Measurements from ENCODE around the gene HDAC7. TPM values are rescaled to one million over a fixed set of nuclear protein-coding genes. Genes with fewer than 3 reads are reported as not detected.

HDAC7 gene
- total and polyA plus RNA-seq, 4 donors: 49.3 to 119 (median 69.7) TPM

DNA sequence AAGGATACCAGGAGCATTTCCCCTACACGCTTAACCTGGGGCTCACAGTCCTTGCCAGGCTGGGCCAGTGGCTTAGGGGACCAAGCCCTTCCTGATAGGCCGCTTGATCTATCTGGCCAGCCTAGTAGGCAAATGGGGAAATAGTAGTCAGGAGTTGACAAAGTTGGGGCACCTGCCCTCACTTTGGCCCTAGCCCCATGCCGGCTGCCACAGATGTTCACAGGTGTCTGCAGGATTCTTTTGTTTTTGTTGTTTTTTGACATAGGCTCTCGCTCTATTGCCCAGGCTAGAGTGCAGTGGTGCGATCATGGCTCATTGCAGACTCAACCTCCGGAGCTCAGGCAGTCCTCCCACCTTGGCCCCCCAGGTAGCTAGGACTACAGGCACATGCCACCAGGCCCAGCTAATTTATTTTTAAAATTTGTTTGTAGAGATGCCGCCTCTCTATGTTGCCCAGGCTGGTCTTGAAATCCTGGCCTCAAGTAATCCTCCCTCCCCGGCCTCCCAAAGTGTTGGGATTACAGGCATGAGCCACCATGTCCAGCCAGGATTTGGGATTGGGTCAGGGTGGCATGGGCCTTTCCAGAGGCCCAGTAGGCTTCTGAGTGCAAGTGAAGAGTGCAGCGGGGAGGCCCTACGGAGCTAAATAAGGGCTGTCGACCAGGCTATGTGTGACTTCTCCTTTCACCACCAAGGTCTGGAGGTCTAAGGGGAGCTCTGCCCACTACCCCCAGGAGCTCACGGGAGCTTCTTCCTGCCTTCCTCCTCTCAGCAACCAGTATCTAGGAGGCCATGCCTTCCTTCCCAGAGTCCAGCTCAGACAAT, 15.5 kb upstream of the HDAC7 start:
- Histone ChIP-seq H3K4me1 (ENCODE audit: control insufficient read depth in 5 of 5, insufficient read depth in 5 of 5, low read length in 5 of 5) (peaks cover 0 to 16% (median 9%) of the 10 kb centered on the region in 5 donors), H3K9me3 (ENCODE audit: control insufficient read depth in 4 of 4, insufficient read depth in 3 of 4, low read length in 3 of 4) (no peaks in the 10 kb centered on the region), H3K27me3 (ENCODE audit: control insufficient read depth in 3 of 3, insufficient read depth in 3 of 3, low read length in 2 of 3) (no peaks in the 10 kb centered on the region), H3K27ac (ENCODE audit: low read depth in 1 of 2, low read length in 1 of 2) (peak overlapping the region in 1 of 2 donors; percentile 40), H3K9ac (ENCODE audit: insufficient read depth in 1 of 2, low read length in 2 of 2) (no peak overlapping the region), H3K36me3 (ENCODE audit: control insufficient read depth in 4 of 4, insufficient read depth in 4 of 4, low read length in 4 of 4) (no peaks in the 10 kb centered on the region), H3K4me3 (no peak overlapping the region)
- ATAC-seq (ENCODE audit: insufficient read depth, low FRiP score): no peak
- 70 to 76% methylated on average over 12 of the region's 12 CpGs for WGBS, 2 donors
- no peak for DNase-seq
- TF ChIP-seq, protein P1, sequence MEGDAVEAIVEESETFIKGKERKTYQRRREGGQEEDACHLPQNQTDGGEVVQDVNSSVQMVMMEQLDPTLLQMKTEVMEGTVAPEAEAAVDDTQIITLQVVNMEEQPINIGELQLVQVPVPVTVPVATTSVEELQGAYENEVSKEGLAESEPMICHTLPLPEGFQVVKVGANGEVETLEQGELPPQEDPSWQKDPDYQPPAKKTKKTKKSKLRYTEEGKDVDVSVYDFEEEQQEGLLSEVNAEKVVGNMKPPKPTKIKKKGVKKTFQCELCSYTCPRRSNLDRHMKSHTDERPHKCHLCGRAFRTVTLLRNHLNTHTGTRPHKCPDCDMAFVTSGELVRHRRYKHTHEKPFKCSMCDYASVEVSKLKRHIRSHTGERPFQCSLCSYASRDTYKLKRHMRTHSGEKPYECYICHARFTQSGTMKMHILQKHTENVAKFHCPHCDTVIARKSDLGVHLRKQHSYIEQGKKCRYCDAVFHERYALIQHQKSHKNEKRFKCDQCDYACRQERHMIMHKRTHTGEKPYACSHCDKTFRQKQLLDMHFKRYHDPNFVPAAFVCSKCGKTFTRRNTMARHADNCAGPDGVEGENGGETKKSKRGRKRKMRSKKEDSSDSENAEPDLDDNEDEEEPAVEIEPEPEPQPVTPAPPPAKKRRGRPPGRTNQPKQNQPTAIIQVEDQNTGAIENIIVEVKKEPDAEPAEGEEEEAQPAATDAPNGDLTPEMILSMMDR (IDR thresholded peaks at IDR 0.05; ENCODE audit: control extremely low read depth, extremely low read depth): no peak

GRCh38 chr12:47834199-47834903, 14.6 kb upstream of the HDAC7 start:
- Histone ChIP-seq H3K36me3 (ENCODE audit: control insufficient read depth in 4 of 4, insufficient read depth in 4 of 4, low read length in 4 of 4) (no peaks in the 10 kb centered on the region), H3K4me3 (no peak overlapping the region), H3K4me1 (ENCODE audit: control insufficient read depth in 5 of 5, insufficient read depth in 5 of 5, low read length in 5 of 5) (peaks cover under 1 to 19% (median 11%) of the 10 kb centered on the region in 5 donors), H3K27me3 (ENCODE audit: control insufficient read depth in 3 of 3, insufficient read depth in 3 of 3, low read length in 2 of 3) (no peaks in the 10 kb centered on the region), H3K9me3 (ENCODE audit: control insufficient read depth in 4 of 4, insufficient read depth in 3 of 4, low read length in 3 of 4) (no peaks in the 10 kb centered on the region), H3K27ac (ENCODE audit: low read depth in 1 of 2, low read length in 1 of 2) (peak overlapping the region in 1 of 2 donors; percentile 12), H3K9ac (ENCODE audit: insufficient read depth in 1 of 2, low read length in 2 of 2) (no peak overlapping the region)
- DNase-seq (no peak), ATAC-seq (ENCODE audit: insufficient read depth, low FRiP score) (no peak)
- WGBS, 2 donors: 56 to 74% methylated on average over 8 of the region's 8 CpGs
- TF ChIP-seq, protein P1 (IDR thresholded peaks at IDR 0.05; ENCODE audit: control extremely low read depth, extremely low read depth): no peak

DNA sequence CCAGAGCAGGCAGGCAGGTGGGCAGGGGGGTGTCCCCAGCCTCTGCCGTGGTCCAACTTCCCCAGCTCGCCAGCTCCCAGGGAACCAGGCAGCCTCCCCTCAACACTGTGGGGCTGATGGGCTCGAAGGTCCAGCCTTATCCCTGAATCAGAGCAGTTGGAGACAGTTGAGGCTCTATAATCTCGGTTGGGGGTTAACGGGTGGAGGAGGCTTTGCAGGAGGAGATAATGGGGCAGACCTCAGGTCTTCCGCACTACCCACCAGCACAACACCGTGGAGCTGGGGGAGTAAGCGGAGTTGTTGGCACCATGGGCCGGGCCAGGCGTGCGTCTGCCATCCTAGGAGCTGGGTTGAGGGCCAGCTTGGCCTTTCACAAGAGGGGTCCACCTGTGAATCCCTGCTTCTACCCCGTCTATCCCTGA, 13.9 kb upstream of the HDAC7 start:
- WGBS, 2 donors: 93 to 95% methylated on average over 12 of the region's 12 CpGs
- H3K4me1 ChIP-seq (ENCODE audit: control insufficient read depth in 5 of 5, insufficient read depth in 5 of 5, low read length in 5 of 5): peaks cover 4 to 25% (median 18%) of the 10 kb centered on the region in 5 donors
- TF ChIP-seq, protein P1 (IDR thresholded peaks at IDR 0.05; ENCODE audit: control extremely low read depth, extremely low read depth): no peak
- no peak overlapping the region for H3K9ac ChIP-seq (ENCODE audit: insufficient read depth in 1 of 2, low read length in 2 of 2)
- H3K4me3 ChIP-seq: no peak overlapping the region
- no peak for DNase-seq
- no peak overlapping the region for H3K27ac ChIP-seq (ENCODE audit: low read depth in 1 of 2, low read length in 1 of 2)
- H3K27me3 ChIP-seq (ENCODE audit: control insufficient read depth in 3 of 3, insufficient read depth in 3 of 3, low read length in 2 of 3): no peaks in the 10 kb centered on the region
- no peaks in the 10 kb centered on the region for H3K36me3 ChIP-seq (ENCODE audit: control insufficient read depth in 4 of 4, insufficient read depth in 4 of 4, low read length in 4 of 4)
- no peak for ATAC-seq (ENCODE audit: insufficient read depth, low FRiP score)
- H3K9me3 ChIP-seq (ENCODE audit: control insufficient read depth in 4 of 4, insufficient read depth in 3 of 4, low read length in 3 of 4): no peaks in the 10 kb centered on the region
